Right lobe of liver (tissue), 6 donors: Measurements from ENCODE around the gene NCKAP5. TPM values are rescaled to one million over a fixed set of nuclear protein-coding genes. Genes with fewer than 3 reads are reported as not detected.
"Not testable (repeated sequence)": the region's sequence is repeated elsewhere in the genome, so short reads cannot be mapped to it uniquely, and the experiment has no call there.

Source experiments
- ATAC-seq, 4 donors: fragments of 200-7000 bp; cut with Tn5 transposase; one replicate each; pipeline ENCODE4 v1.9.1; 2020; ENCODE audit warnings: mild to moderate bottlenecking in 4 of 4, moderate library complexity in 4 of 4
- DNase-seq, 3 donors: peaks; one replicate each; pipeline ENCODE4 v3.0.0-alpha.2; 2020
- H3K27ac ChIP-seq, 3 donors: fragments of 200-600 bp; one replicate each; pipeline ENCODE4 v1.8.0; 2022
- H3K27me3 ChIP-seq, 2 donors: fragments of 200-600 bp; one replicate each; pipeline ENCODE4 v1.8.0; 2022
- H3K36me3 ChIP-seq, 4 donors: fragments of 200-600 bp; sonication (generic) in 1 of 4; one replicate each; pipeline versions ENCODE4 v1.5.1 to v1.8.0; 2017 to 2022; ENCODE audit warnings: control low read depth in 1 of 4
- H3K4me1 ChIP-seq, 4 donors: fragments of 200-600 bp; sonication (generic) in 1 of 4; one replicate each; pipeline versions ENCODE4 v1.5.1 to v1.8.0; 2017 to 2022; ENCODE audit warnings: control low read depth in 1 of 4
- H3K4me3 ChIP-seq, 3 donors: fragments of 200-600 bp; one replicate each; pipeline ENCODE4 v1.8.0; 2022
- H3K9me3 ChIP-seq, 4 donors: fragments of 200-600 bp; sonication (generic) in 1 of 4; one replicate each; pipeline versions ENCODE4 v1.5.1 to v1.8.0; 2017 to 2022; ENCODE audit warnings: control low read depth in 1 of 4
- POLR2A ChIP-seq: fragments of 450-650 bp; IDR thresholded peaks from one replicate; pipeline ENCODE4 v1.6.1; 2017; ENCODE audit warnings: antibody characterized with exemption, mild to moderate bottlenecking
- WGBS: methylation state at CpG from one replicate; pipeline ENCODE4 v1.1.6; 2018; ENCODE audit warnings: low coverage, low lambda C conversion rate; ENCODE audit not compliant: insufficient coverage; ENCODE audit errors: missing lambda C conversion rate; 5-methylcytosine and 5-hydroxymethylcytosine counted together
- intact Hi-C, 2 donors: fragments of 100-400 bp; cut with DNase I; formaldehyde crosslinking; loops; one replicate each; pipeline versions ENCODE4 v1.11.2 to v1.14.1; 2022
- total RNA-seq, 6 experiments: library from RNA; depleted of rRNA in 2 of 6; stranded (reverse); fragments of >200 nt in 2 of 6; fragmentation: NEBNext Ultra II Directional in 3 of 6; extraction: Animal tissue kit (Norgen Biotek cat#: 25700) in 3 of 6; gene quantifications; one replicate each; pipeline versions ENCODE4 v1.1.0 to v1.2.4, GENCODE V29; 2016 to 2023
- TF ChIP-seq, protein P1 (sequence below), 4 donors: fragments of 200-600 bp in 3 of 4; fragments of 450-650 bp in 1 of 4; IDR thresholded peaks; one replicate each; pipeline versions ENCODE4 v1.5.1 to v1.8.0; 2016 to 2022; ENCODE audit warnings: antibody characterized with exemption in 4 of 4, mild to moderate bottlenecking in 2 of 4
- donor health status: DM: no; HTN: yes; CAD: no.
- donor health status: DM: no; HTN: no; CAD: no.
- donor health status: DM: no; HTN: no; CAD: no.
- donor health status: DM: no; HTN: yes; CAD: no.
- donor health status: DM: no; HTN: yes; CAD: no.

Gene NCKAP5
- total RNA-seq, 6 experiments from 2014 or later, result 3.6 to 11.7 (median 6.9) TPM

DNA sequence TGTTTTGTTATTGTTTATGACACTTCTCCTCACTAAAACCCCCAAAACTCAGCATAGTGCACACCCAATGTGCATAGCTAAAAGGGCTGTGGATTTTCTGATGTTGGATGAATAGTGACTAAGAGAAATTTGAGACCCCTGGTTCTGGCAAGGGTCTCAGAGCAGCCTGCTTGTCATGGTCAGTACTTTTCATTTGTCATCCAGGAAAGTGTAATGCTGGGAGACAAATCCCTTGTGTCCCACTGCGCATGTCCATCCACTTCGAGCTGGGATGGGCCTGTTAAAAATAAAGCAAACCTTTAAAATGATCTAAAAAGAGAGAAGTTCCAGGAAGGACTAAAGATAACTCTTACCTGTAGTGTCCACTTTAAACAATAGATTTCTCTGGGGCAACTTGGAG lies 851.3 kb downstream of the NCKAP5 start:
- ATAC-seq (no peak), DNase-seq (no peak)
- H3K4me3 ChIP-seq, result no peak overlapping the region
- no peak for TF ChIP-seq POLR2A
- H3K36me3 ChIP-seq, result no peaks in the 10 kb centered on the region
- no peaks in the 10 kb centered on the region for H3K27me3 ChIP-seq
- no peaks in the 10 kb centered on the region for H3K9me3 ChIP-seq
- H3K27ac ChIP-seq, result no peak overlapping the region
- no peaks in the 10 kb centered on the region for H3K4me1 ChIP-seq
- intact Hi-C loops, result no loop called here
- 75% methylated on average over 2 of the region's 2 CpGs for WGBS

DNA sequence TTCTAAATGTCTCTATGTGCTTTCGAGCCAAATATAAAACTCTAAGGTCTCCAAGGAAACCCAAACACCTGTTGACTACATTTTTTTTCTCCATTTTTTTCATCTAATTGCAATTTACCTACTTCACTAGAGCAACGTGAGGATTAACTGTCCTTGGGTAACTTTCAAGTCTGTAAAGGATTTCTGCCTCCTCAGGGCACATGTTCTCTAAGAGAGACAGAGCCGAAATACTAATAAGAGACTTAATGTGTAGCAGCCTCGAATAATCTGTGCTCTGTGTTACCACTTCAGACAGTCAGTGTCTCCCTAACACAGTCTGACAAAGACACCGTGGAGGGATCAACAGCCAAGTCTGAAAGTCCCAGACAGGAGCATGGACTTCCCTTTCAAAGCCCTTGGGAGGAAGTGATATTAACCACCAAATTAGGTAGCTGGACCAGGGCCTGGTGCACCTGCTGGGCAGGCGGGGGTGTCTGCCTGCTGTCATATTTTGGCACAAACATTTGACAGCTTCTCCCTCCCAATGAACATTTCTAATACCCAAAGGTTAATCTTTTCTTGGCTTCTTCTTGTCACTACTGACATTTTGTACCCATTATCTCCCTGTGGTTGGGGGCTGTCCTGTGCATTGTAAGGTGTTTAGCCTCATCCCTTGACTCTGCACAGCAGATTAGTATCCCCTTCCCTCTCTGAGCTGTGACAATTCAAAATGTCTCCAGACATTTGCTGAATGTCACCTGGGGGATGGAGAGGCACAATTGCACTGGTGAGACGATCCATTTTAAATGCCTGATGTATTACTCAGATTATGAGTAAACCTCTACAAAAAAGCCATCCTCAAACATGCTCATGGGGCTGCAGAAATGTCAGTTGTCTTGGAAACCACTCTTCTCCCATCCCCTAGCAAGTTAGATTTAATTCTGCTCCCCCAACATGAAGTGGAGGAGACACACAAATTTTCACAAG lies 852.6 kb downstream of the NCKAP5 start:
- Histone ChIP-seq H3K9me3 (no peaks in the 10 kb centered on the region), H3K36me3 (no peaks in the 10 kb centered on the region), H3K27ac (no peak overlapping the region), H3K4me3 (no peak overlapping the region), H3K27me3 (no peaks in the 10 kb centered on the region), H3K4me1 (no peaks in the 10 kb centered on the region)
- 72% methylated on average over 6 of the region's 7 CpGs for WGBS
- DNase-seq (no peak), ATAC-seq (no peak)
- TF ChIP-seq, protein P1, sequence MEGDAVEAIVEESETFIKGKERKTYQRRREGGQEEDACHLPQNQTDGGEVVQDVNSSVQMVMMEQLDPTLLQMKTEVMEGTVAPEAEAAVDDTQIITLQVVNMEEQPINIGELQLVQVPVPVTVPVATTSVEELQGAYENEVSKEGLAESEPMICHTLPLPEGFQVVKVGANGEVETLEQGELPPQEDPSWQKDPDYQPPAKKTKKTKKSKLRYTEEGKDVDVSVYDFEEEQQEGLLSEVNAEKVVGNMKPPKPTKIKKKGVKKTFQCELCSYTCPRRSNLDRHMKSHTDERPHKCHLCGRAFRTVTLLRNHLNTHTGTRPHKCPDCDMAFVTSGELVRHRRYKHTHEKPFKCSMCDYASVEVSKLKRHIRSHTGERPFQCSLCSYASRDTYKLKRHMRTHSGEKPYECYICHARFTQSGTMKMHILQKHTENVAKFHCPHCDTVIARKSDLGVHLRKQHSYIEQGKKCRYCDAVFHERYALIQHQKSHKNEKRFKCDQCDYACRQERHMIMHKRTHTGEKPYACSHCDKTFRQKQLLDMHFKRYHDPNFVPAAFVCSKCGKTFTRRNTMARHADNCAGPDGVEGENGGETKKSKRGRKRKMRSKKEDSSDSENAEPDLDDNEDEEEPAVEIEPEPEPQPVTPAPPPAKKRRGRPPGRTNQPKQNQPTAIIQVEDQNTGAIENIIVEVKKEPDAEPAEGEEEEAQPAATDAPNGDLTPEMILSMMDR (IDR thresholded peaks at IDR 0.05), result no peak
- TF ChIP-seq POLR2A, result no peak
- intact Hi-C loops, result no loop called here

DNA sequence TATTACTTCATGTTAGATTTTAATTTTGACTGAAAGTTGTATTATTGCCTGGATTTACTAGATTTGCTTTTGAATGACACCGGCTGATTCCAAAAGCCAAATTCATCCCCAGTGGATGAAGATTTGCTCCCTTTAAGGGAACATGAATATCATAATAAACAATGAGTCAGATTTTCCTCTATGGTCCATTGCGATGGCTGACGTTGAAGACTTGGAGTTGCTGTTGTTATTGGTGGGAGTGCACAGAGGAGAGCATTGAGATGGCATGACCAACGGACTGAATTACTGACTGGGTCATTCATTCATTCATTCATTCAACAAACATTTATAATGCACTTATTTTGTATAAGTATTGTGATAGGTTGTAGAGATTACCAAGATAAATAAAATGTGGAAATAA lies 864.9 kb downstream of the NCKAP5 start:
- intact Hi-C loops, result no loop called here
- Histone ChIP-seq H3K4me3 (no peak overlapping the region), H3K27ac (no peak overlapping the region), H3K36me3 (no peaks in the 10 kb centered on the region), H3K4me1 (no peaks in the 10 kb centered on the region), H3K9me3 (no peaks in the 10 kb centered on the region), H3K27me3 (no peaks in the 10 kb centered on the region)
- TF ChIP-seq, protein P1 (IDR thresholded peaks at IDR 0.05), result no peak
- TF ChIP-seq POLR2A, result no peak
- WGBS, result 77% methylated on average over 4 of the region's 4 CpGs
- ATAC-seq (no peak), DNase-seq (no peak)

DNA sequence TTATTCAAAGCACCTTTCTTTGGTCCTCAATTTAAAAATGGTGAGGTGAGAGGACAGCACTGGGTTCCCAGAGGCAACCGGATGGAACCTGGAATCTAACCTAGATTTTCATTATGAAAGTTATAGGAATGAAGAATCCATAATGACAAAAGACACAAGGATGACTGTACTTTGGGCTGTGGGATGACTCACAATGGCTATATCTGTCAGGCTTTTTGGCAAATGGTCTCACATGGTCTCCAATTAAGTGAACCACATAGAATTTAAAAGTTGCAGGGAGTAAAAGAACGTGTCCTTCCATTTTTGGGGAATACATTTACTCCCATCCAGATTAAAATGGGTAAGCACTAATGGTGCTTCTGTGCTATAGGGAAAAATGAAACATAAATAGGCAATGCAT lies 866.5 kb downstream of the NCKAP5 start:
- no peak for ATAC-seq
- Histone ChIP-seq H3K27me3 (no peaks in the 10 kb centered on the region), H3K27ac (no peak overlapping the region), H3K4me1 (no peaks in the 10 kb centered on the region), H3K4me3 (no peak overlapping the region), H3K9me3 (no peaks in the 10 kb centered on the region), H3K36me3 (no peaks in the 10 kb centered on the region)
- no CpG with 5 or more reads among the region's 2 CpGs for WGBS
- no peak for DNase-seq
- intact Hi-C loops, result no loop called here
- TF ChIP-seq, protein P1 (IDR thresholded peaks at IDR 0.05), result no peak
- no peak for TF ChIP-seq POLR2A

DNA sequence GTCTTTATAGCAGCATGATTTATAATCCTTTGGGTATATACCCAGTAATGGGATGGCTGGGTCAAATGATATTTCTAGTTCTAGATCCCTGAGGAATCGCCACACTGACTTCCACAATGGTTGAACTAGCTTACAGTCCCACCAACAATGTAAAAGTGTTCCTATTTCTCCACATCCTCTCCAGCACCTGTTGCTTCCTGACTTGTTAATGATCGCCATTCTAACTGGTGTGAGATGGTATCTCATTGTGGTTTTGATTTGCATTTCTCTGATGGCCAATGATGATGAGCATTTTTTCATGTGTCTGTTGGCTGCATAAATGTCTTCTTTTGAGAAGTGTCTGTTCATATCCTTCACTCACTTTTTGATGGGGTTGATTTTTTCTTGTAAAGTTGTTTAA lies 868.5 kb downstream of the NCKAP5 start:
- H3K36me3 ChIP-seq, ATAC-seq, H3K27ac ChIP-seq, H3K9me3 ChIP-seq, H3K4me1 ChIP-seq, intact Hi-C loops, DNase-seq, H3K4me3 ChIP-seq, H3K27me3 ChIP-seq: not testable (repeated sequence)
- 70% methylated on average over 1 of the region's 2 CpGs for WGBS

DNA sequence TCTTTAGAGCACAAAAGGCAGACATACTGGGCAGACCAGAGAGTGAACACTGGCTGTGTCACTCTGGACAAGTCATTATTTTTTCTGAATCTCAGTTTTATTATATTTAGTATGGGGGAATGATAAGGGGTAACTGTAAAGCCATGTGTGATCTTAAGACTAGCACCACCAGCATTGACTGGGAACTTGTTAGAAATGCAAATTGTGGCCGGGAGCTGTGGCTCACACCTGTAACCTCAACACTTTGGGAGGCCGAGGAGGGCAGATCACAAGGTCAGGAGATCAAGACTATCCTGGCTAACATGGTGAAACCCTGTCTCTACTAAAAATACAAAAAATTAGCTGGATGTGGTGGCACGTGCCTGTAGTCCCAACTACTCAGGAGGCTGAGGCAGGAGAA lies 869.9 kb downstream of the NCKAP5 start:
- ATAC-seq, H3K4me3 ChIP-seq, H3K9me3 ChIP-seq, H3K27ac ChIP-seq, H3K27me3 ChIP-seq, DNase-seq, H3K36me3 ChIP-seq, H3K4me1 ChIP-seq, intact Hi-C loops: not testable (repeated sequence)
- WGBS, result 86% methylated on average over 3 of the region's 3 CpGs
